Femur (tissue), 1 donor: ENCODE data around the gene SAP30L.

Experiments
- DNase-seq: peaks from one replicate; pipeline ENCODE4 v3.0.0-alpha.2; 2017

The SAP30L gene, protein sequence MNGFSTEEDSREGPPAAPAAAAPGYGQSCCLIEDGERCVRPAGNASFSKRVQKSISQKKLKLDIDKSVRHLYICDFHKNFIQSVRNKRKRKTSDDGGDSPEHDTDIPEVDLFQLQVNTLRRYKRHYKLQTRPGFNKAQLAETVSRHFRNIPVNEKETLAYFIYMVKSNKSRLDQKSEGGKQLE

DNA sequence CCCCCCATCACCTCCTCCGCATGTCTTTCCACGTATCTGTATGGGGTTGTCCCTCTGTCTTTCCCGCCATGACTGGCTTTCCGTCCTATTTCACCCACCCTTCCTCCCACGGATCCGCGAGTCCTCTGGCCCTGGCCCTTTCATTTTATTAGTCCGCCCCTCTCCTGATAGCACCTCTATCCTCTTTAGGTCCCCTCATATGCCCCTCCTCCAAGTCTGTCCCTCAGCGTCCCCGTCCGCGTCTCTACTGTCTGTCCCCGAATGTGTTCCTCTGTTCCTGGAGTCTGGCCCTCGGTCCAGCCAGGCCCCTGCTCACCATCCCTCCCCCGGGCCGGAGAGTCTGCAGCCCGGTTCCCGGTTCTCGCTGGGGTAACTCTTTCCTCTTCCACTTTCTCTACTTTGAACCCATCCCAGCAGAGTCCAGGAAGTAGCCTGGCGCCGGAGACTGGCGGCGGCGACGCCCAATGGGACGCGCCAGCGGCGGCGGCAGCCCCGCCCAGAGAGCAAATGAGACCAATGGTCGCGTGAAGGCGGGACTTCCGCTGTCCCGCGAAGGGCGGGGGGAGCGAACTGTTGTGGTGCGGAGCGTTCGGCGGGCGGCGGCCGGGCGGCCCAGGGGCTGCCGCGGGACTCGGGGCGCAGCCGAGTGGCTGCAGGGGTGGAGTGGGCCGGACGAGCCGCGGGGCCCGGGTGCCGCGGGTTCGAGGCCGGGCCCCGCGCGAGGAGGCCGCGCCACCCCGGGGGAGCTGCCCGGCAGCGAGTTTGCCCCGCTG, at the start of gene SAP30L:
Gene SAP30L, plus strand, starts transcription at position 576 of the 773 bp plus-strand sequence. CDS start 608 bp downstream, outside the sequence.
- DNase-seq = peak; percentile 98

DNA sequence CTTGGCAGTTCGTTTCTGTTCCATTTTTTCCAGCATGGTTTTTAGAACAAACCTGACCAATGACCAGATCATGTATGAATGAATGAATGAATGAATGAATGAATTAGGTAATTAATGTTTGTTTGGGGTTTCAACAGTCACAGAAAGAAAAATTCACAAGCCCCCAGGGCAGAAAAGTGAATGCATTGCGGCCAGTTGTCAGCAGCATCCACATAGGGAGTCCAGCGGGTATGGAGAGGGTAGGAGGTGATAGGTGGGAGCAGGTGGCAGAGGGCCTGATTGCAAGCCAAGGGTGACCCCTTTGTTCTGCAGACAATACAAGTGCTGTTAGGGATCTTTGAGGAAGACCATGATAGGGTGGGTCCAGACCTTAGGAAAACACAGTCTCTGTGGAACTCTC, 49.7 kb upstream of the SAP30L start:
- DNase-seq = no peak

DNA sequence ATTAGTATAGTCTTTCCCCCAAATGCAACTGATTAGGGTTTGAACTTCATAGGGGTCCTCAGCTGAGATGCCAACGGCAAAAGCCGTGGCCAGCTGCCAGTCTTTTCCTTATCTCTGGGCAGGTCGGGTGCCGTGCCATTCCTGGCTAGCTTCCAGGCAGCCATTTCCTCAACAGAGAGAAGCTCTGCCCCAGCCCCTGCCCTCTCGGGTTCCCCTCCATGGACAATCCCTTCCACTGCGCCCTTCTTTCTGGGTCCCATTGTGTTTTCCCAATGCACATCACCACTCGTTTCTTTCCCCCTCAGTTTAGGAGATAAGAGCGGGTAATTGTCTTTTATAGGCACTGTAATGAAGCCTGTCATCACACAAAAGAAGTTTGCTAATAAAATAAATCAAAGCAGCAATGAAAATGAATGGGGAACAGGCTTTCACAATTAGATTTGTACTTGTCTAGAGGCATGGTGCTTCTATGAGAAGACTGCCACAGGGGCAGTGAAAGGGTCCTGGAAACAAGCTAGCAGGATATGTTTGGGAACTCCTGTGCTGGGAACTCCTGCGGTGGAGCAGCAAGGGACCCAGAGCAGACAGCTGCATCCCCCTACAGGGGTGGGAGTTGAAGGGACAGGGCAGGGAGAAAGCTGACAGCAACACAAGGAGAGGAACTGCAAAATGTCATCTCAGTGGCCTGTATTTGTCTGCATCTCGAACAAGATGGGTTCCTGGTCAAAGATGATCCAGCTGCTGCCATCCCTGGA, 48.0 kb upstream of the SAP30L start:
- DNase-seq = no peak

DNA sequence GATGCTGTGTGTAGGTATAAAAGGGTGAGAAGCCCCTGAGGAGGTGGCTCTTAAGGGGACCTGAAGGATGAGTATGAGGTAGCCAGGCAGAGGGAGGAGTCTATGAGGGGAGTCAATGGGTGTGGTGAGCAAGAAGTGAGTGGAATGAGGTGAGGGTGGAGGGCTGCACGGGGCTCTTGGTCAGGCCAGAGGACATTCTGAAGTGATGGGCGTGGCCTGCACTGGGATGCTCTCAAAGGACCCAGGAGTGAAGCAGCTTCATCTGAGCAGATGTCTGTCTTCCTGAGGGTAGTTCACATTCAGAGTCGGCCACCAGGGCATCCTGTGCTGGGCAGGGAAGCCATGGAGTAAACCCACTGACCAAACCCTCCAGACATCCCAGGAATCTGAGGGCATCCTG, 45.1 kb upstream of the SAP30L start:
- no peak for DNase-seq

DNA sequence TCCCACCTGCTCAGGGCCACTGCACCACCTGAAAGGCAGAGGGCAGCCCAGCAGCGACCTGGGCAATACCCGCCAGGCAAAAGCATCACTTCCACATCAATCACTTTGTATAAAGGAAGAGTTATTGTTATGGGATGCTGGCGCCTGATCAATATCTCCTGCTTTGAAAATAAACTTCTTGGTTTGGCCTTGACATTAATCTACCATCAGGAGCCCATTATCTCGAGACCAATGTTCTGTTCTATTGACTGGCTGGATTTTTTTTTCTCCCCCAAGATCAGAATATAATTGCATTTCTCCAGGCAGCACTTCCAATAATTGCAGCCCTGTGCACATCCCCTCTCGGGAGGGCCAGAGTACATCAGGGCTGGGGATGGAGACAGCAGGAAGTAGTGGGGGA, 44.4 kb upstream of the SAP30L start:
- no peak for DNase-seq

DNA sequence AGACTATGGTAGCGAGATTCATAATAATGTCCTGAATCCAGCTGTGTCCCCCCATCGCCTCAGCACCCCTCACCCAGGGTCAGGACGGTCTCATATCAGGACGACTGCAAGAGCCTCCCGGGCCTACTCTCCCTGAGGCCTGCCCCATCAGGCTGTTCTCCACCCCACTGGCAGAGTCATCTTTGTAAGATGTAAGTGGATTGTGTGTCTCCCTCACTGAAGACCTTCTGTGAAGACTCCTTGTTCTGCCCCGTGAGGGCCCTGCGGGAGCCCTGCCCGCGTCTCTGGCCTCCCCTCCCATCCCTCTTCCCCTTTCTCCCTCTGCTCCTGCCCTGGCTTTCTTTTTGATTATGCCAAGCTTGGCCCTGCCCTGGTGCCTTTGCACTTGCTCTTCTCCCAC, 43.9 kb upstream of the SAP30L start:
- DNase-seq = no peak

DNA sequence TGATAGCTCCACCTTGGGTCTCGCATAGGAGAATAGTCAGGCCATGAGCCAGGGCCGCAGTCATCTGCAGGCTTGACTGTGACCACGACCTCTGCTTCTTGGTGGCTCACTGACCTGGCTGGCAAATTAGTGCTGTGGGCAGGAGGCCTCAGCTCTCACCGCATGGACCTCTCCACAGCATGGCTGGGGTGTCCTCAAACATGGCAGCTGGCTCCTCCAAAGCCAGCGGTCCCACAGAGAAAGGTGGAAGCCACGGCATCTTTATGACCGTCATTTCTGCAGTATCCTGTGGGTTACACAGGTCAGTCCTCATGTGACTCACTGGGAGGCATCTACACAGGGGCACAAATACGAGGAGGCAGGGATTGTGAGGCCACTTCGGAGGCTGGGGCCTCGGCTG, 43.2 kb upstream of the SAP30L start:
- no peak for DNase-seq

DNA sequence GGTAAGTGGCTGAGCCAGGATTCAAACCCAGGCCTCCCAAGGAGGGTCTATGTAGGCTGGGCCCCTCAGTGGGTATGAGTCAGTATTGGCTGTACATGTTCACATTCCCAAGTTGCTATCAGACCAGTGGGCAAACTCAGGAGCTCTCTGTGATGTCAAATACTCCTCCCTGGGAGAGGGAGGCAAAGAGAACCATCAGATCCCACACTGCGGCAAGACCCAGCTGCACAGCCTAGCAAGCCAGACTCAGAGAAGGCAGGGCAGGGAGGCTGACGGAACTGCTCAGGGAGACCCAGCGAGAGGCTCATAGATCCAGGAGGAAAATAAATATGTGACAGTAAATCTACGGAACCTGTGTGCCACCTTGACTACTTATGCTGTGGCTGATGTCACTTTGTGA, 42.6 kb upstream of the SAP30L start:
- no peak for DNase-seq

DNA sequence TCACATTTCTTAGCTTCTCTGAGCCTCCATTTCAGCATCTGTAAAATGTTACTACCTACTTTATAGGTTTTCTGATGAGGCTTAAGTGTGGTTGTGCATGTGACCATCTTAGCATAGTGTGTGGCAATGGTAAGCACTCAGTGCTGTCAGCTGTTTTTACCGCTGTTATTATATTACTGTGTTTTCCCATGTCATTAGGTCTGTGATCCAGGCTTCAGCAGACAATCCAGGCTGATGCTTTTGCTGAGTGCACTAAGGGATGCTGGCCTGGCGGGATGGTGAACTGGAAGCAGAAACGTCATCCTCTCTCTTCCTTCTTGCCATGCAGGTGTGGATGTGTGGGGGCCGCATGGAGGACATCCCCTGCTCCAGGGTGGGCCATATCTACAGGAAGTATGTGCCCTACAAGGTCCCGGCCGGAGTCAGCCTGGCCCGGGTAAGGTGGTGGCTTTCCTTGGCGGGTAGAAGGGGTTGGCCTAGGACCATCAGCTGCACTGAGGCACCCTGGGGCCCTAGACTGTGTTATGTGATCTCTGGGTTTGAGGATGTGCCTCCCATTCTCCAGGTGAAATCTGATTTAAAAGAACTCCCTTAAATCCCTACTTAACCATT, 41.9 kb upstream of the SAP30L start:
- no peak for DNase-seq

DNA sequence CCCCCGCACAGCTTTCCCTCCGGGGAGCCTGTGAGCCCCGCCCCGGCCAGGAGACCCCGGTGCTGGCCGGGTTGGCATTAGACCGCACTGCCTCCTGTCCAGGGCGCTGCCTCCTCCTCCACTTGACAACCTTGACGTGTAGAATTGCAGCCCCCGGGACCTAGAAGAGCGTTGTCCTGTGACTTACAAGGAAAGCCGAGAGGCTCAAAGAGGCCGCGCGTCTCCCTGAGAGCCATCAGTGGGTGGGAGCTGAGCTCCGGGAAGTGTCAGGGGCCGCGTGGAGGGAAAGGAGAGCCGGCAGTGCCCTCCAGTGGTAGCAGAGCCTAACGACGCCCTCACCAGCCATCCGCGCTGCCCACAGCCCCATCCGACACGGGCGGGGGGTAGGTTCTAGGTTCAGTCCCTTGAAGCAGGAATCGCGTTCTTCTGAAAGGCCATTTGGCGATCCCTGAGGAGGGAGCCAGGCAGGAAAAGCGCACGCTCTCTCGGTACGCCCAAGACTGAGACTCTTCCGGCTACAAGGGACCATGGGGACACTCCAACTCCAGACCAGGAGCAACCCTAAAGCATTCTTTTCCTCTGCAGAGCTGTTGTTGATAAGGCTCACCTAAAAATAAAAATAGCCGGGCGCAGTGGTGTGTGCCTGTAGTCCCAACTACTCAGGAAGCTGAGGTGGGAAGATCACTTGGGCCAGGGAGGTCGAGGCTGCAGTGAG, 40.6 kb upstream of the SAP30L start:
- peak; percentile 89 for DNase-seq

DNA sequence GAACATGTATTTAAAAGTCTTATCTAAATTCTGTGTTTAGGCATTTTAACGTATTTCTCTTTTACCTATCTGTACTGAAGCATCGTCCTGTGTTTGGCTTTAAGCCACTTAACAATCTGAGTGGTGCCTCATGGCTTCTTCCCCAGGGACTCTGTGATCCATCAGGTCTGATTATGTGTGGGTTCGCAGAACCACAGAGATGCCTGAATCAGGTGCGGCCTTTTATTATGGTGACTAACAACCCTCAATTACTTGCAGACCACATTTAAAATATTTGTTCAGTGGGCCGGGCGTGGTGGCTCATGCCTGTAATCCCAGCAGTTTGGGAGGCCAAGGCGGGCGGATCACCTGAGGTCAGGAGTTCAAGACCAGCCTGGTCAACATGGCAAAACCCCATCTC, 39.6 kb upstream of the SAP30L start:
- DNase-seq = no peak

DNA sequence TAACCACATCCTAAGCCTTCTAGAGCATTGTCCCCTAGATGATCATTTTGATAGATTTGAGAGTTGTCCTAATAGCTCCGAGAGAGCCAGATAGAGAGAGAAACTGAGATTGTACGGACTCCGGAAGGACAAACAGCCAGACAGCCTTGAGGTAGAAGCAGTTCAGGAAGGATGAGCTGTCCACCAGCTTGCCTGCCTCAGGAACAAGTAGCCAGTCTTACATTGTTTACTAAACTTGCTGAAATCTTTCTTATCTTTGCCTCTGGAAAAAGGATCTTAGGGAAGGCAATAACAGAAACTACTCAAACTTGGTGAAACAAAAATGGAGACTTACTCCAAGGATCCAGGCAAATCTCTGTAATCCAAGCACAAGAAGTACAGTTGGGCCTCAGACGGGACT, 39.0 kb upstream of the SAP30L start:
- no peak for DNase-seq

DNA sequence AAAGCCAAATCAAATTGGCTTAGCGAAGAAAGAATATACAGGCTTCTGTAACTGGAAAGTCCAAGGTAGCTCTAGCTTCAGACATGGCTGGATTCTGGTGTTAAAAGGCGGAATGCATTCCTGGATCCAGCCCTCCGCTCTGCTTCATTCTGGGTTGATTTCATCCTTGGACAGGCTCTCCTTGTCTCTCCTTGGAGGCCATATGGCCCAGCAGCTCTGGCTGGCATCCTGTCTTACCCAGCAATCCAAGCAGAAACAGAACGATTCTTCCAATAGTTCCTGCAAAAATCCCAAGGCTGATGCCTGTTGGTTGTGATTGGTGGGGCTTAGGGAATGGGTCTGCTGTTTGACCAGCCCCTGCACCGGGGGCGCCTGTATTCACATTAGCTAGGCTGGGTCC, 37.0 kb upstream of the SAP30L start:
- no peak for DNase-seq

DNA sequence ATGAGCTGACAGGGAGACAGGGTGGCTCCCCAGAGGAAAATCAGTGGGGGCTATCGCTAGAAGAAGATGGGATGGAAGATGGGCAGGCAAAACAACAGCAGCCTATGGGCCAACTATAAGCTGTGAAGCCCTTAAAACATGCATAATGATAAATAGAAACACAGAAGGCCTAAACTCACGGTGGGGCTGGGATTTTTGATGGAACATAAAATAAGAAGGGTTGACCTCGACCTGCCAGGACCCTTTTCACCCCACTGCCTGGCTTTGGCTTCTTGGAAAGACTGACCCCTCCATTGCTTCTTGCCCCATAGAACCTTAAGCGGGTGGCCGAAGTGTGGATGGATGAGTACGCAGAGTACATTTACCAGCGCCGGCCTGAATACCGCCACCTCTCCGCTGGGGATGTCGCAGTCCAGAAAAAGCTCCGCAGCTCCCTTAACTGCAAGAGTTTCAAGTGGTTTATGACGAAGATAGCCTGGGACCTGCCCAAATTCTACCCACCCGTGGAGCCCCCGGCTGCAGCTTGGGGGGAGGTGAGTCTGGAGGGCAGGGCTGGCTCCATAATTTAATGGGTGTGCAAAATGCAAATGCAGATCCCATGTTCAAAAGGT, 36.5 kb upstream of the SAP30L start:
- no peak for DNase-seq

DNA sequence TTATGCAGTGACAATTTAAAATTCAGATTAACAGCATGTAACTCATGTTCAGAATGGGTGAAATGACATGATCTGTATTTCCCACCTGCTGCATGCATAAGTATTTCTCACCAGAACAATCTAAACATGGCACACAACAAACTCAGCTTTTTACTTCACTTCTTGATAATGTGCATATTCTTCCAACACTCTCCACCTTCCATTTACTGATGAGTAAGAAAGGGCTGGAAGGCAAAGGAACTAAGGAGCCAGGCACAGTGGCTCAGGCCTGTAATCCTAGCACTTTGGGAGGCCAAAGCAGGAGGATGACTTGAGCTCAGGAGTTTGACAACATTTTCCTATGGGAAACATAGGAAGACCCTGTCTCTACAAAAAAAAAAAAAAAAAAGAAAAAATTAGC, 35.8 kb upstream of the SAP30L start:
- no peak for DNase-seq

DNA sequence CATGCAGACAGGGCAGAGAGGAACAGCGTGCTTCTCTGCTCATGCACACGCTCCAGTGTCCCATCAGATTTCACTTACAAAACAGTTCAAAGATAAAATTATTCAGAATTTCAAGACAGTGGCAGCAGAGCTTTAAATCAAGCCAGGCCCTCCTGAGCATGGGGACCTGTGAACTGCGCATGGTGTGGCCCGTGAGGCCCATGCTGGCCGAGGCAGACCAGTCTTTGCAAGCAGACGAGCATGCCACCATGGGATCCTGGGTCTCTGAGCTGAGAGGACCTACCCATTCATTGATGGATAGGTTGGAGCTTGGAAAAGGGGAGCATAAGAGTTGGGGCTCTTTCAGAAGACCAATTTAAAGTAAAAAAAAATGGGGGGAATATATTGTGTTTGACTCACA, 35.0 kb upstream of the SAP30L start:
- DNase-seq = no peak

DNA sequence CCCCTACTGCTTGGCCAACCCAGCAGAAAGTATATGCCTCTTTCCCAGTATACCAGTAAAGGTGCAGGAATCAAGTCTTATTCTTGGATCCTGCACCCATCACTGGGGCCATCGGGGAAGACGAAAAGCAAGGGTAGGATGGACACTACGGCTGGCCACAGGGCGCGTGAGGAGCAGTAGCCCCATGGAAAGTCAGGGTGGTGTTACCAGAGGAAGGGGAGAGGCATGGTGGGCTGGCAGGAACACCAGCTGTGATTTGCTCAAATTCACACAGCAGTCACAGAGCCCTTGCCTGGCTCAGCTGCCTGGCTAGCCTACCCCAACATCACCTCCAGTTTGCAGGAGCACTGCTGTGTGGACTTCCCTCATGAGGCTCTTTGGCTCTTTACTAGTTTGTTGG, 34.5 kb upstream of the SAP30L start:
- no peak for DNase-seq

DNA sequence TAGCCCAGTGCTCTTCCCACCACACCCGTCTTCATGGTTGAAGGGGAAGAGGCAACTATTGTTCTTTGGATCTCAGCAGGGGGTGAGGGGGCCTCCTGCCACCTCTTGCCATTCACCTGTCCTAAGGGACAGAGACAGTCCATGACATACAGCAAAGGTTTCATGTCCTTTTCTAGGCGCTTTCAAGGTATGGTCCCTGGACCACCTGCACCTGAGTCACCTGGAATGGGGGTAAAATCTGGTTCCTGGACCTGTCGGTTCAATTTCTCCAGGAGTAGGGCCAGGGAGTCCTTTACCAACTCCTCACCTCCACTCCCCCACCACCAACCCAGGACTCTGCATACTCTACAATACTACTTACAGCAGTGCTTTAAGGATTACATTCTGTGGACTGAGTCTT, 33.5 kb upstream of the SAP30L start:
- no peak for DNase-seq

DNA sequence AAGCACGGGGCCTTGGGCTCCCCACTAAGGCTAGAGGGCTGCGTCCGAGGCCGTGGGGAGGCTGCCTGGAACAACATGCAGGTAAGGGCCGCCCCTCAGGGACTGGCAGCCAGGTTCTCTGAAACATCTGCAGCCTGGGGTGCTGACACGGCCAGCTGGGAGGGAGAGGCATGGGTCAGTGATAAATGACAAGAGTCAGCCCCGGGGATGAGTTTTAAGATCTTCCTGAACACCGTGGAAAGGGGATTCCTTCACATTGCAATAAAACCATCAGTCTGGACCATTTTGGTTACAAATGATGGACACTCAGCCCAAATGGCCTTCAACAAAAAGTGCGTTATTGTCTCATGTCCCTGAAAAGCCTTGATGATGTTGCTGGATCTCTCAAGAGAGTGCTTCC, 32.9 kb upstream of the SAP30L start:
- DNase-seq = no peak

DNA sequence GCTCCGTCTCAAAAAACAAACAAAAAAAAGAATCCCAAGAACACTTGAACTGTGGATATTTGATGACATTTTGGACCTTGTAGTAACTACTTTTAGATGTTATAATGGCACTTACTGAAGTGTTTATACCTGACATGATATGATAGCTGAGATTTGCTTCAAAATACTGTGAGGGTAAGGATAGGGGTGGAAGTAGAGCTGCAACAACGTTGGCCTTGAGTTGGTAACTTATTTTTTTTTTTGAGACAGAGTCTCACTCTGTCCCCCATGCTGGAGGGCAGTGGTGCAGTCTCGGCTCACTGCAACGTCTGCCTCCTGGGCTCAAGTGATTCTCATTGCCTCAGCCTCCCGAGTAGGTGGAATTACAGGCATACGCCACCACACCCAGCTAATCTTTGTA, 30.7 kb upstream of the SAP30L start:
- no peak for DNase-seq

DNA sequence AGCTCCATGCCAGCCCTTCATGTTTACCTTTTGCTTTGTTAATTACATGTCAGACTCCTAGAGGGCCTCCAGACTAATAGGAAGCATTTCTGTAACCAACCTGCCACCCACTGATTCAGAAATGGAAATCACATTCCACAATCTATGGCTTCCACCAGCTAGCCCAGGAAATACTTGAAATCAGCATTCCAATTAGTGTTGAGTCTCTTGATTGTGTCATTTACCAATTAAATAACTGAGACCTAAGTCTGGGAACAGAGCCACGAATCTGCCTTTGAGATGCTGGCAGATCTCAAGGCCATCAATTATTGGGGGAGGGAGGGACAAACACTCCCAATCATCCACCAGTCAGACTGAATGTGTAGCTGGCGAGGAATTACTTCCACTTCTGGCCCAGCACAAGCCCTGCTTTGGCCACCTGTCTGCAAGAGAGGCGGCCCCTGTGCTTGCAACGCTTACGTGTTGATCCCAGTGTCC, 27.4 kb upstream of the SAP30L start:
- no peak for DNase-seq

DNA sequence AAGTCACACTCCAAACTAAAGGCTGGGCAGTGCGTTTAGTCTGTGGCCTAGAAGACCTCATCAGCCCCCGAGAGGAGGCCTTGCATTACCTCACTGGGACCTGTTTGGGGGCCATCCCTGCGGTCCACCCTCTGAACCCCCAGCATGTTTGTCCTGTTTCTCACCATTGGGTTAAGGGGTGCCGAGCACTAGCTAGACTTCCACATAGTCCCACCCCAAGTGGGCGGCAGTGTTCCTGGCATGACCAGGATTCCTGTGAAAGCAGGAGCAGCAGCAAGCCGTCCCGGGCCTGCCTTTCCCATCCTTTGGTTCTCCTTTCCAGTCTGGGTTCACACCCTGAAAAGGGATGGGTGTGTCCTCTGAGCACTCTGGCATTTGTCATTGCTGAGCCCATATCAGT, 26.6 kb upstream of the SAP30L start:
- no peak for DNase-seq
